Endothelial cell of umbilical vein (primary cell): ENCODE results near the gene CCER1. TPM values are rescaled to one million over a fixed set of nuclear protein-coding genes. Genes with fewer than 3 reads are reported as not detected.

ENCODE experiments used
- BruUV-seq: library from RNA; stranded (reverse); fragments of 400-500 nt; replicated peaks from 2 replicates; lab custom pipeline; 2021; lab: Mats Ljungman, UMichigan
- CTCF ChIA-PET: fragments of 300-600, 350-600 bp; sonication (Branson Sonifier 250); formaldehyde crosslinking; loops from one replicate; lab custom pipeline; 2021; ENCODE audit warnings: antibody characterized with exemption, inconsistent platforms; lab: Charles Lee
- POLR2A ChIA-PET: fragments of 300-600, 350-600 bp; sonication (Branson Sonifier 250); formaldehyde crosslinking; loops from one replicate; lab custom pipeline; 2021; ENCODE audit warnings: antibody characterized with exemption, inconsistent platforms; lab: Charles Lee
- DNase-seq: peaks from one replicate; pipeline ENCODE4 v3.0.0-alpha.2; 2011; ENCODE audit warnings: low read depth, low spot score
- FAIRE-seq: peaks from 2 replicates; lab custom pipeline; 2011; peaks lifted over from hg19 to GRCh38; lab: Jason Lieb, UNC
- H2AFZ ChIP-seq: 2 replicates; pipeline ENCODE4 v1.6.0; 2012; ENCODE audit warnings: low read depth, low read length, control low read depth, inconsistent platforms
- H3K27ac ChIP-seq: 2 replicates; pipeline ENCODE4 v1.5.1; 2011; ENCODE audit warnings: low read depth, mild to moderate bottlenecking, control low read depth, low read length, moderate library complexity; ENCODE audit not compliant: insufficient read depth
- H3K27me3 ChIP-seq, 2 experiments: 2 replicates each; pipeline versions ENCODE4 v1.6.0 to v1.6.1; 2011; ENCODE audit warnings: low read length in 2 of 2, mixed read lengths in 1 of 2; ENCODE audit not compliant: control insufficient read depth in 2 of 2, insufficient read depth in 2 of 2
- H3K36me3 ChIP-seq, 2 experiments: 2 replicates in 1 of 2; 3 replicates in 1 of 2; pipeline ENCODE4 v1.5.1; 2011; ENCODE audit warnings: low read length in 2 of 2, mild to moderate bottlenecking in 1 of 2, moderate library complexity in 1 of 2; ENCODE audit not compliant: control insufficient read depth in 2 of 2, insufficient read depth in 2 of 2; ENCODE audit errors: extremely low read depth in 1 of 2
- H3K4me1 ChIP-seq: 3 replicates; pipeline ENCODE4 v1.5.1; 2011; ENCODE audit warnings: mild to moderate bottlenecking, low read length; ENCODE audit not compliant: control insufficient read depth, insufficient read depth; ENCODE audit errors: extremely low read depth
- H3K4me2 ChIP-seq: 2 replicates; pipeline ENCODE4 v1.6.1; 2011; ENCODE audit warnings: low read length, control low read depth, mixed read lengths; ENCODE audit not compliant: insufficient read depth
- H3K4me3 ChIP-seq, 3 experiments: fragments of 200-600 bp in 1 of 3; sonication (generic), shearing (Covaris generic) in 1 of 3; replicated peaks in 1 of 3; 2 replicates each; pipeline ENCODE4 v1.5.1; 2011 to 2016; ENCODE audit warnings: control low read depth in 3 of 3, low read length in 3 of 3, mild to moderate bottlenecking in 2 of 3, inconsistent platforms in 1 of 3, low read depth in 1 of 3, moderate library complexity in 1 of 3; ENCODE audit not compliant: insufficient read depth in 1 of 3
- H3K79me2 ChIP-seq: 2 replicates; pipeline ENCODE4 v1.6.0; 2012; ENCODE audit warnings: low read length, inconsistent platforms; ENCODE audit not compliant: control insufficient read depth, insufficient read depth
- H3K9ac ChIP-seq: replicated peaks from 2 replicates; pipeline ENCODE3; 2011; ENCODE audit warnings: low read length, control low read depth; ENCODE audit not compliant: insufficient read depth; ENCODE audit errors: extremely low read depth
- H3K9me1 ChIP-seq: replicated peaks from 3 replicates; pipeline ENCODE4 v1.6.0; 2011; ENCODE audit warnings: mild to moderate bottlenecking, low read length; ENCODE audit not compliant: control insufficient read depth, insufficient read depth; ENCODE audit errors: extremely low read depth
- H3K9me3 ChIP-seq: replicated peaks from 2 replicates; pipeline ENCODE4 v1.5.1; 2012; ENCODE audit warnings: low read length, inconsistent platforms; ENCODE audit not compliant: control insufficient read depth, insufficient read depth
- H4K20me1 ChIP-seq: replicated peaks from 2 replicates; pipeline ENCODE3; 2011; ENCODE audit warnings: mild to moderate bottlenecking, low read length; ENCODE audit not compliant: control insufficient read depth, insufficient read depth; ENCODE audit errors: extremely low read depth
- CTCF ChIP-seq, 2 donors: IDR thresholded peaks; 1 replicate in 1 of 2; 2 replicates in 1 of 2; pipeline ENCODE4 v1.5.1; 2011; ENCODE audit warnings: low read length in 2 of 2, mild to moderate bottlenecking in 2 of 2, moderate library complexity in 2 of 2, control low read depth in 1 of 2, inconsistent platforms in 1 of 2, low read depth in 1 of 2; ENCODE audit not compliant: insufficient read depth in 1 of 2; ENCODE audit errors: extremely low read depth in 1 of 2
- EZH2 ChIP-seq: IDR thresholded peaks from 2 replicates; pipeline ENCODE4 v1.6.1; 2012; ENCODE audit warnings: borderline replicate concordance, low read depth, mild to moderate bottlenecking, moderate library complexity, low read length, inconsistent platforms; ENCODE audit not compliant: severe bottlenecking
- JUN ChIP-seq: IDR thresholded peaks from 2 replicates; pipeline ENCODE4 v1.6.1; 2011; ENCODE audit warnings: borderline replicate concordance, low read depth; ENCODE audit not compliant: insufficient read length, insufficient read depth
- dilution Hi-C: fragments of 300-500 bp; cut with MboI; formaldehyde crosslinking; loops from one replicate; pipeline ENCODE4 v1.15.0; 2019; ENCODE audit warnings: low sequenced_read_pairs; ENCODE audit not compliant: extremely low pct_ligation_motif_present
- intact Hi-C: fragments of 100-400 bp; cut with micrococcal nuclease; formaldehyde crosslinking; loops from one replicate; pipeline ENCODE4 v1.10.0; 2022
- polyA plus RNA-seq, 4 experiments: library from polyadenylated mRNA; depleted of rRNA in 3 of 4; stranded (reverse) in 3 of 4; unstranded in 1 of 4; fragments of >200 nt; gene quantifications; 2 replicates each; pipeline versions ENCODE4 v1.2.1 to v1.2.3, GENCODE V29; 2011 to 2012; ENCODE audit warnings: missing spikeins in 1 of 4
- total RNA-seq: library from RNA; stranded (reverse); gene quantifications from 2 replicates; pipeline ENCODE4 v1.2.3, GENCODE V29; 2021

CCER1 gene
- total and polyA plus RNA-seq, 2 donors (not counting 3 experiments of a cell fraction or from before 2014, with no cell fraction given): not detected

- no peak overlapping the region for H2AFZ ChIP-seq
- FAIRE-seq (no peak), DNase-seq (no peak)
- ChIA-PET CTCF (interaction anchor here (4.8 kb wide), 1 partner anchor 11 kb away, joined by 96 read pairs; no protein-coding TSS in a partner anchor), POLR2A (no interaction called here)
- no TSS peak for BruUV-seq
- no peak overlapping the region for H3K4me3 ChIP-seq
- no peak overlapping the region for H3K4me2 ChIP-seq
- no peak overlapping the region for H3K27ac ChIP-seq
- no peak overlapping the region for H3K9ac ChIP-seq
- H3K36me3 ChIP-seq: no peaks in the 10 kb centered on the region
- no peaks in the 10 kb centered on the region for H3K79me2 ChIP-seq
- dilution Hi-C loops: no loop called here
- H4K20me1 ChIP-seq: no peaks in the 10 kb centered on the region
- H3K27me3 ChIP-seq: no peaks in the 10 kb centered on the region
- intact Hi-C loops: loop anchor here (10.0 kb wide), 1 partner anchor 1933 kb away; no protein-coding TSS in a partner anchor
- no peaks in the 10 kb centered on the region for H3K9me3 ChIP-seq
- no peaks in the 10 kb centered on the region for H3K9me1 ChIP-seq
- no peak for TF ChIP-seq JUN
- H3K4me1 ChIP-seq: no peaks in the 10 kb centered on the region
These were observed 7.1 kb downstream of the CCER1 start for GRCh38 chr12:90947869-90948268.

- H3K4me1 ChIP-seq: no peaks in the 10 kb centered on the region
- ChIA-PET POLR2A (no interaction called here), CTCF (interaction anchor here (0.5 to 5.2 kb wide), 51 partner anchors 8 to 1448 kb away, joined by 3 to 96 read pairs (median 4); no protein-coding TSS in a partner anchor)
- no peaks in the 10 kb centered on the region for H3K9me1 ChIP-seq
- H3K4me2 ChIP-seq: no peak overlapping the region
- H4K20me1 ChIP-seq: no peaks in the 10 kb centered on the region
- no peak overlapping the region for H3K9ac ChIP-seq
- dilution Hi-C loops (no loop called here), intact Hi-C loops (loop anchor here (1.0 to 10.0 kb wide), 2 partner anchors 14 to 1930 kb away; no protein-coding TSS in a partner anchor)
- H3K36me3 ChIP-seq: no peaks in the 10 kb centered on the region
- FAIRE-seq (peak; percentile 15), DNase-seq (peak; percentile 24)
- no peak overlapping the region for H2AFZ ChIP-seq
- no peaks in the 10 kb centered on the region for H3K79me2 ChIP-seq
- H3K27ac ChIP-seq: no peak overlapping the region
- H3K4me3 ChIP-seq: no peak overlapping the region
- TF ChIP-seq EZH2 (no peak), CTCF (IDR thresholded peaks at IDR 0.05; ENCODE audit: extremely low read depth in 1 of 2, insufficient read depth in 1 of 2, low read depth in 1 of 2, low read length in 2 of 2) (peak; percentile 29 to 30)
- no peaks in the 10 kb centered on the region for H3K27me3 ChIP-seq
- H3K9me3 ChIP-seq: no peaks in the 10 kb centered on the region
- no TSS peak for BruUV-seq
These were observed 9.8 kb downstream of the CCER1 start for GRCh38 chr12:90945070-90945649.
